NB4 (cell line): Measurements from ENCODE around the gene SMARCAL1.

Experiments used
- DNase-seq: peaks from one replicate; pipeline ENCODE4 v3.0.0; 2010; ENCODE audit warnings: low read depth
- H3K4me3 ChIP-seq: one replicate; pipeline ENCODE4 v1.5.1; 2011; ENCODE audit warnings: mild to moderate bottlenecking, low read depth, low read length, moderate library complexity
- MYC ChIP-seq: IDR thresholded peaks from 2 replicates; pipeline ENCODE4 v1.6.1; 2011; ENCODE audit warnings: low read depth, low read length
- POLR2A ChIP-seq: IDR thresholded peaks from 2 replicates; pipeline ENCODE4 v1.6.1; 2011; ENCODE audit warnings: mild to moderate bottlenecking; ENCODE audit not compliant: insufficient read length; ENCODE audit errors: extremely low read depth
- TF ChIP-seq, protein P1 (sequence below): IDR thresholded peaks from one replicate; pipeline ENCODE4 v1.5.1; 2012; ENCODE audit warnings: low read depth, low read length
- TF ChIP-seq, protein P2 (sequence below): IDR thresholded peaks from 2 replicates; pipeline ENCODE4 v1.6.1; 2011; ENCODE audit warnings: low read depth, low read length

SMARCAL1 gene

DNA sequence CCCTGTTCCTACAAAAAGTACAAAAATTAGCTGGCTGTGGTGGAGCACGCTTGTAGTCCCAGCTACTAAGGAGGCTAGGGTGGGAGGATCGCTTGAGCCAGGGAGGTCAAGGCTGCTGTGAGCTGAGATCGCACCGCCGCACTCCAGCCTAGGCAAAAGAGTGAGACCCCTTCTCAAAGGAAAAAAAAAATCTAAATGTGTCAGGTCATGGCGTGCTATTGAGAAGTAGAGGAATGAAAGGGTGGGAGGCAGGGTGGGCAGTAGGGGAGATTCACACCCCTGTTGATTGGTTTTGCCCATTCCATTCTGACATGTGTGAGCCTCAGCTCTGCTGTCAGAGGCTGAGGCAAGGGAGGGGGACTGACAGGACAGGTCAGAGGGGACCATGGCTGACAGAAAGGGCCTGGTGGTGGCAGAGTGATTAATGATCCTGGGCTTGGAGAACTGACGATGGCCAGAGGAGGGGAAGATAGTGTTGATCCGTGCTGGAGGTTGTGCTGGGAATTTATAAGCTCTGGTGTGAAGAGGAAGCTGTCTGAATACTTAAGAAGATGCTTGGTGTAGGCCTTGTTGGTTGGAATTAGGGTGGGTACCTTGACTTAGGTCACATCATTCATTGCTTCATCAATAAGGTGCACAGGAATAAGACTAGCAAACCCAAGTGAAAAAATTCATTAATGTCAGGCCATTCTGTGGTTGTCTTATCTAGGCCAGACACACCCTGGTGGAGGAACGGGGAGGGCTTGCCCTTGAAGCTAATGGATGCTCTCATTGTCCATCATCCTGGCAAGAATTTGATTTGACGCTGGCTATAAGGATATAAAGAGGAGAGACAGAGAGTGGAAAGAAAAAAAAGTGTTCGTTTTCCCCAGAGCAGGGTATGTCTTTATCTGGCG lies 19.1 kb upstream of the SMARCAL1 start:
- TF ChIP-seq, protein P1, sequence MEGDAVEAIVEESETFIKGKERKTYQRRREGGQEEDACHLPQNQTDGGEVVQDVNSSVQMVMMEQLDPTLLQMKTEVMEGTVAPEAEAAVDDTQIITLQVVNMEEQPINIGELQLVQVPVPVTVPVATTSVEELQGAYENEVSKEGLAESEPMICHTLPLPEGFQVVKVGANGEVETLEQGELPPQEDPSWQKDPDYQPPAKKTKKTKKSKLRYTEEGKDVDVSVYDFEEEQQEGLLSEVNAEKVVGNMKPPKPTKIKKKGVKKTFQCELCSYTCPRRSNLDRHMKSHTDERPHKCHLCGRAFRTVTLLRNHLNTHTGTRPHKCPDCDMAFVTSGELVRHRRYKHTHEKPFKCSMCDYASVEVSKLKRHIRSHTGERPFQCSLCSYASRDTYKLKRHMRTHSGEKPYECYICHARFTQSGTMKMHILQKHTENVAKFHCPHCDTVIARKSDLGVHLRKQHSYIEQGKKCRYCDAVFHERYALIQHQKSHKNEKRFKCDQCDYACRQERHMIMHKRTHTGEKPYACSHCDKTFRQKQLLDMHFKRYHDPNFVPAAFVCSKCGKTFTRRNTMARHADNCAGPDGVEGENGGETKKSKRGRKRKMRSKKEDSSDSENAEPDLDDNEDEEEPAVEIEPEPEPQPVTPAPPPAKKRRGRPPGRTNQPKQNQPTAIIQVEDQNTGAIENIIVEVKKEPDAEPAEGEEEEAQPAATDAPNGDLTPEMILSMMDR = no peak
- TF ChIP-seq POLR2A (no peak), MYC (no peak)
- TF ChIP-seq, protein P2, sequence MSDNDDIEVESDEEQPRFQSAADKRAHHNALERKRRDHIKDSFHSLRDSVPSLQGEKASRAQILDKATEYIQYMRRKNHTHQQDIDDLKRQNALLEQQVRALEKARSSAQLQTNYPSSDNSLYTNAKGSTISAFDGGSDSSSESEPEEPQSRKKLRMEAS = no peak
- DNase-seq = no peak
- no peak overlapping the region for H3K4me3 ChIP-seq

DNA sequence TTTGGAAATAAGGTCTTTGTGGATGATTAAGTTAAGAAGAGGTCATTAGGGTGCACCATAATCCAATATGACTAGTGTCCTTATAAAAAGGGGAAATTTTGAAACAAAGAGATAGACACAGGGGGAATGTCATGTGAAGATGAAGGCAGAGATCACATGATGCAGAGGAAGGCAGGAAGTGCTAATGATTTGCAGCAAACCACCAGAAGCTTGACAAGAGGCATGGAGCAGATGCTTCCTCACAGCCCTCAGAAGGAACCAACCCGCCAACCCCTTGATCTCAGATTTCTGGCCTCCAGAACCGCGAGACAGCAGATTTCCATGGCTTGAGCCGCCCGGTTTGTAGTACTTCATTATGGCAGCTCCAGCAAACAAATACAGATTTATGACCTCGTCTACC lies 17.4 kb upstream of the SMARCAL1 start:
- TF ChIP-seq MYC = no peak
- TF ChIP-seq, protein P1 = no peak
- no peak overlapping the region for H3K4me3 ChIP-seq
- no peak for DNase-seq

DNA sequence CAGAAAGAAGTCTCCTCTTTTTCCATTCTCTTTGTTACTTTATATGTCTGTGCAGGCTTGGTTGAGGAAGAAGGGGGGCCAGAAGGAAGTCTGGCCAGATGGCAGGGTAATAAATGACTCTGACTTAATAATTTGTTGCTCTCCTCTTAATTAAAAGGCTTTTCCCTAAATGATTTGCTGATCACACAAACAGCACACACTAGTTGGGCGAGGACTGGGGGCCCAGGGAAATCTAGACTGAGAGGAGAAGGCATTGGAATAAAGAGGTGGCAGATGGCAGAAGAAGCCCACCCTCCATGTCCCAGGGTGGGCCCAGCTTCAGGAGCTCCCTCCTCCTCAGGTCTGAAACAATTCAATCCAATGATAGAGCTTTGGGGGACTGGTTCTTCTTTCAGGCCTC lies 12.7 kb upstream of the SMARCAL1 start:
- TF ChIP-seq, protein P1 = no peak
- TF ChIP-seq MYC (no peak), POLR2A (no peak)
- TF ChIP-seq, protein P2 = no peak
- DNase-seq = no peak
- no peak overlapping the region for H3K4me3 ChIP-seq

DNA sequence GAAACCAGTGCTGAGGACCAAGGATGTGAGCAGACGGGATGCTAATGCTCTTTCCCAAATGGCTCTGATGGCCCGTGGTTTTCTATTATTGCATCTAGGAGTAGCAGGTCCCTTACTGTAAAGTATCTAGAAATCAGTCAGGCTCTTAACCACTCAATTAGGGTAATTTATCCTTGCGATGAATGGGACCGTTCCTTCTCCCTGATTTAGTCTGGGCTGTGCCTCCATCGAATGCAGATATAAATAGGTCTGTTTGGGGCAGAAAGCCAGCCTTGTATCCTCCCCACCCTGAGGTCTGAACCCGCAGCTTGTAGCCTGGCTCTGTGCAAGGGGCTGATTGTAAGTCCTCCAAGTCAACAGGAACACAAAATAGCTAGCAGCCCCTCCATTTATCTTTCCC lies 9.5 kb upstream of the SMARCAL1 start:
- no peak for TF ChIP-seq POLR2A
- TF ChIP-seq, protein P1 = no peak
- no peak for TF ChIP-seq MYC
- TF ChIP-seq, protein P2 = no peak
- no peak for DNase-seq
- H3K4me3 ChIP-seq = no peak overlapping the region

DNA sequence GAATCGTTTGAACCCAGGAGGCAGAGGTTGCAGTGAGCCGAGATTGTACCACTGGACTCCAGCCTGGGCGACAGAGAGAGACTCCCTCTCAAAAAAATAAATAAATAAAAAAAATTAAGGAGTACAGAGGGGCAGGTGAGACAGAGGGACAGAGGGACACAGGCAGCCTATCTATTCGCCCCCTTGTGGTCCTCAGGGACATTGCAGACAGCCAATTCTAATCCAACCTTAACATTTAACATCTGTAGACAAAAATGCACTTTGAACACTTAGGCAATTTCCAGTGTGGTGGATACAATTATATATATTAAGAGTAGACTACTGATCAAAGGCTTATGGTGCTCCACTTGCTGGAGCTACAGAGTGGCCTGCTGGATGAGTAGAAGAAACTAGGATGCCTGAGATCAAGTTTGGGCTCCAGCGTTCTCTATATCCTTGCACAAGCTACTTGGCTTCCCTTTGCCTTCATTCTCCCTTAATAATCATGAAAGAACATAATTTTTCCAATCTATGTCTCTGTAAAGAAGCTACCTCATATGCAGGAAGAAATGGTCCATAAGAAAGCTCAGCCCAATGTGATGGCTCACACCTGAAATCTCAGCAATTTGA lies 8.2 kb upstream of the SMARCAL1 start:
- no peak overlapping the region for H3K4me3 ChIP-seq
- TF ChIP-seq MYC = no peak
- TF ChIP-seq, protein P2 = no peak
- TF ChIP-seq, protein P1 = peak; percentile 94
- TF ChIP-seq POLR2A = no peak
- peak; percentile 53 for DNase-seq
